ENCODE measurements around the gene TBC1D7.

- TF ChIP-seq, protein P1, sequence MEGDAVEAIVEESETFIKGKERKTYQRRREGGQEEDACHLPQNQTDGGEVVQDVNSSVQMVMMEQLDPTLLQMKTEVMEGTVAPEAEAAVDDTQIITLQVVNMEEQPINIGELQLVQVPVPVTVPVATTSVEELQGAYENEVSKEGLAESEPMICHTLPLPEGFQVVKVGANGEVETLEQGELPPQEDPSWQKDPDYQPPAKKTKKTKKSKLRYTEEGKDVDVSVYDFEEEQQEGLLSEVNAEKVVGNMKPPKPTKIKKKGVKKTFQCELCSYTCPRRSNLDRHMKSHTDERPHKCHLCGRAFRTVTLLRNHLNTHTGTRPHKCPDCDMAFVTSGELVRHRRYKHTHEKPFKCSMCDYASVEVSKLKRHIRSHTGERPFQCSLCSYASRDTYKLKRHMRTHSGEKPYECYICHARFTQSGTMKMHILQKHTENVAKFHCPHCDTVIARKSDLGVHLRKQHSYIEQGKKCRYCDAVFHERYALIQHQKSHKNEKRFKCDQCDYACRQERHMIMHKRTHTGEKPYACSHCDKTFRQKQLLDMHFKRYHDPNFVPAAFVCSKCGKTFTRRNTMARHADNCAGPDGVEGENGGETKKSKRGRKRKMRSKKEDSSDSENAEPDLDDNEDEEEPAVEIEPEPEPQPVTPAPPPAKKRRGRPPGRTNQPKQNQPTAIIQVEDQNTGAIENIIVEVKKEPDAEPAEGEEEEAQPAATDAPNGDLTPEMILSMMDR (IDR thresholded peaks at IDR 0.05; ENCODE audit: insufficient read depth, low read length, poor library complexity, severe bottlenecking) = no peak
- TF ChIP-seq EZH2phosphoT487 (conservative IDR thresholded peaks at IDR 0.05; ENCODE audit: low read length) = no peak
These were observed 38.0 kb downstream of the TBC1D7 start for GRCh38 chr6:13290335-13290734.

Data from SU-DHL-6 (cell line).